BJ (cell line): ENCODE measurements around the gene FMN1. TPM values are rescaled to one million over a fixed set of nuclear protein-coding genes. Genes with fewer than 3 reads are reported as not detected.

Source experiments
- CTCF ChIA-PET: fragments of 350-600 bp; formaldehyde crosslinking; extraction: SDS; loops from one replicate; lab custom pipeline; 2021; ENCODE audit warnings: antibody characterized with exemption, inconsistent platforms; lab: Yijun Ruan, JAX
- POLR2A ChIA-PET: fragments of 300-600 bp; sonication (Branson Sonifier 250); formaldehyde crosslinking; extraction: SDS; loops from one replicate; lab custom pipeline; 2021; ENCODE audit warnings: antibody characterized with exemption; lab: Charles Lee
- DNase-seq: peaks from one replicate; pipeline ENCODE4 v3.0.0-alpha.2; 2011; ENCODE audit warnings: low read depth
- H3K27me3 ChIP-seq: 2 replicates; pipeline ENCODE4 v1.6.0; 2011; ENCODE audit warnings: low read length; ENCODE audit not compliant: control insufficient read depth, insufficient read depth
- H3K36me3 ChIP-seq: 2 replicates; pipeline ENCODE4 v1.5.1; 2011; ENCODE audit warnings: low read length; ENCODE audit not compliant: control insufficient read depth, insufficient read depth
- H3K4me3 ChIP-seq: 2 replicates; pipeline ENCODE4 v1.5.1; 2011; ENCODE audit warnings: low read depth, mild to moderate bottlenecking, control low read depth, low read length
- polyA plus RNA-seq: library from polyadenylated mRNA; depleted of rRNA; stranded (reverse); fragments of >200 nt; gene quantifications from 2 replicates; pipeline ENCODE4 v1.2.3, GENCODE V29; 2011
- TF ChIP-seq, protein P1 (sequence below): IDR thresholded peaks from 2 replicates; pipeline ENCODE4 v1.5.1; 2011; ENCODE audit warnings: low read depth, mild to moderate bottlenecking, control low read depth, inconsistent platforms, low read length, moderate library complexity; ENCODE audit not compliant: insufficient read depth

Gene FMN1
- polyA plus RNA-seq, 1 experiment = 2.6 TPM

DNA sequence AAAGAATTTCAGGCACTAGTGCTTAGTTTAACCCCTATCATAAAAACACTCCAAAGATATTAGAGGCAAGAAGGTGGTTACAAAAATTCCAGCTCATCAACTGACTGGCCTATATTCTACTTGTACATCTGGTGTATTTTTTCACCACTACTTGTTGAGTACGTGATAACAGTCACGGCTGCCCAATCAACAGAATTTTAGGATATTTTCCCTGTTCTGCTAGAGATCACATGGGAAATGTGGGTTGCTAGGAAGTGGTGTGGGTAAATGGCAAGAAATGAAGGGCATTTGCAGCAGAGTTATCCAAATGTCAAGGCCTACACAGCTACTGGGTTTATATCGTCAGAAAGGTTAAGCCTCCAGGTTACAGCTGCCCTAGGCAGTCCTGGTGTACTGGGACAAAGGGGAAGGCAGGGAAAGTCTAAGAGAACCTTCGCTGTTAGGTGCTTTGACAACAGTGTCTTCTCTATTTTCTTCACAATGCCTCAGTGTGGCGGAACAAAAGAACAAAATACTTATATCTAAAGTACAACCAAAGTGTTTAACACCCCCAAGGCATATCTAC, 81.9 kb downstream of the FMN1 start:
- DNase-seq = no peak
- ChIA-PET CTCF (interaction anchor here (1.0 to 1.7 kb wide), 2 partner anchors 20 kb away, joined by 3 to 5 read pairs; no protein-coding TSS in a partner anchor), POLR2A (no interaction called here)
- no peaks in the 10 kb centered on the region for H3K36me3 ChIP-seq
- H3K27me3 ChIP-seq = no peaks in the 10 kb centered on the region
- no peak overlapping the region for H3K4me3 ChIP-seq
- TF ChIP-seq, protein P1, sequence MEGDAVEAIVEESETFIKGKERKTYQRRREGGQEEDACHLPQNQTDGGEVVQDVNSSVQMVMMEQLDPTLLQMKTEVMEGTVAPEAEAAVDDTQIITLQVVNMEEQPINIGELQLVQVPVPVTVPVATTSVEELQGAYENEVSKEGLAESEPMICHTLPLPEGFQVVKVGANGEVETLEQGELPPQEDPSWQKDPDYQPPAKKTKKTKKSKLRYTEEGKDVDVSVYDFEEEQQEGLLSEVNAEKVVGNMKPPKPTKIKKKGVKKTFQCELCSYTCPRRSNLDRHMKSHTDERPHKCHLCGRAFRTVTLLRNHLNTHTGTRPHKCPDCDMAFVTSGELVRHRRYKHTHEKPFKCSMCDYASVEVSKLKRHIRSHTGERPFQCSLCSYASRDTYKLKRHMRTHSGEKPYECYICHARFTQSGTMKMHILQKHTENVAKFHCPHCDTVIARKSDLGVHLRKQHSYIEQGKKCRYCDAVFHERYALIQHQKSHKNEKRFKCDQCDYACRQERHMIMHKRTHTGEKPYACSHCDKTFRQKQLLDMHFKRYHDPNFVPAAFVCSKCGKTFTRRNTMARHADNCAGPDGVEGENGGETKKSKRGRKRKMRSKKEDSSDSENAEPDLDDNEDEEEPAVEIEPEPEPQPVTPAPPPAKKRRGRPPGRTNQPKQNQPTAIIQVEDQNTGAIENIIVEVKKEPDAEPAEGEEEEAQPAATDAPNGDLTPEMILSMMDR = no peak

DNA sequence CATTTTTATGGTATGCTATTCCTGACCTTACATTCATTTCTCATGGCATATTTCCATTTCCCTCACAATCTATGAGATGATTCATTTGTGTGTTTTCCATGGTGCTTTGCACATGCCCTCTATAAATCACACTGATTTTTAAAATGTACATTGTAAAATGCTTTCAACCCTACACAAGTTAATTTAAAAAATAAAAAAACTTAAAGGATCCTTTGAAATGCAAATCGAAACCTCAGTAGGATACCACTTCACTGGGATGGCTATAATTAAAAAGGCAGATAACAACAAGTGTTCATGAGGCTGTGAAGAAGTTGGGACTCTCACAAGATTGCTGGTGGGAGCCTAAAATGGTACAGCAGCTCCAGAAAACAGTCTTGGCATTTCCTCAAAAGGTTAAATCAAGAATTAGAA, 83.5 kb downstream of the FMN1 start:
- DNase-seq = no peak
- H3K27me3 ChIP-seq = no peaks in the 10 kb centered on the region
- TF ChIP-seq, protein P1 = no peak
- CTCF ChIA-PET = no interaction called here
- no peak overlapping the region for H3K4me3 ChIP-seq
- POLR2A ChIA-PET = no interaction called here
- H3K36me3 ChIP-seq = no peaks in the 10 kb centered on the region

DNA sequence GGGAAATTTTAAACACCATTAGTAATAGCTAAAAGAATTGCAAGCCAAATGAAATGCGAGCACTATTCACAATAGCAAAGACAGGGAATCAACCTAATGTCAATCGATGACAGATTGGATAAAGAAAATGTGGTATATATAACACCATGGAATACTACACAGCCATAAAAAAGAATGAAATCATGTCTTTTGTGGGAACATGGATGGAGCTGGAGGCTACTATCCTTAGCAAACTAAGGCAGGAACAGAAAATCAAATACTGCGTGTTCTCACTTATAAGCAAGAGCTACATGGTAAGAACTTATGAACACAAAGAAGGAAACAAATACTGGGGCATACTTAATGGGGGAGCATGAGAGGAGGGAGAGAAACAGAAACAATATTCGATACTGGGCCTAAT, 85.2 kb downstream of the FMN1 start:
- DNase-seq = no peak
- Histone ChIP-seq H3K36me3 (no peaks in the 10 kb centered on the region), H3K4me3 (no peak overlapping the region), H3K27me3 (no peaks in the 10 kb centered on the region)
- ChIA-PET CTCF (interaction anchor here (0.9 to 1.2 kb wide), 2 partner anchors 23 to 24 kb away, joined by 3 to 6 read pairs; no protein-coding TSS in a partner anchor), POLR2A (no interaction called here)
- TF ChIP-seq, protein P1 = no peak

DNA sequence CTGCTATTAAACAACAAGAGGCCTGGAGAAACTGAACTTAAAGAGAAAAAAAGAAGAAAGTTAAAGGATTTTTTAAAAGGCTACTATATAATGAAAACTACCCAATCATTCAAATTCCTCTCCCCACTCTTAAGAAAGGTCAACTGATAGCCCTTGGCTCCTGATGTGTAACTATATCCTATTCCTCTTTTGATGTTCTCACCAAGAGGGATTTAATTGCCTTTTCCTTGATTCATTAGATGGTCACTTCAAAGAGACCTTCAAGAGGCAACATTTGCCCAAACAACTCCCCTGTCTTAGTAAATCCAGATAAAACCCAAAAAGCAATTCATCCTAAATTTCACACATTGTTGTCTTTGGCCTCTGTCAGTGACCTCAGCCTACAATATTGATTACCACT, 86.0 kb downstream of the FMN1 start:
- H3K36me3 ChIP-seq = no peaks in the 10 kb centered on the region
- CTCF ChIA-PET = interaction anchor here (1.1 to 1.3 kb wide), 3 partner anchors 22 to 24 kb away, joined by 4 to 6 read pairs (median 4); no protein-coding TSS in a partner anchor

DNA sequence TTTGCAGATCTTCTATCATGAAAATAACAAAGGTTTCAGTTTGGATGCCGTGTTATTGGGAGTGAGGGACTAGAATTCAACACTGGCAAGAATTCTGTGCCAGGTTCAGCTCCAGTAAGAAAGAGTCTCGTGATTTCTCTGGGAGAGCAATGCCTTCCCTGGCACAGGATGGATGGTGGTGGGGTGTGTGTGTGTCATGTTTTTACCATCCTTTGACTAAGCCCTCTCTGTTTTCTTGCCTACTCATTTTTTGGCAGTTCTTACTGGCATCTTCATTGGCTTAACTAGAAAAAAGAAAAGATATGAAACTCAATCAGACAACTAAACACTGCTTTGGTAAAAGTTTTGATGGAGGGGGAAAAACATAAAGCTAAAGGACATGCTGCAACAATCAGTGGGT, 86.6 kb downstream of the FMN1 start:
- TF ChIP-seq, protein P1 = no peak
- POLR2A ChIA-PET = no interaction called here
- CTCF ChIA-PET = interaction anchor here (1.1 to 1.3 kb wide), 2 partner anchors 22 to 24 kb away, joined by 4 read pairs; no protein-coding TSS in a partner anchor
- Histone ChIP-seq H3K36me3 (no peaks in the 10 kb centered on the region), H3K27me3 (no peaks in the 10 kb centered on the region), H3K4me3 (no peak overlapping the region)
- DNase-seq = no peak

More for the DNA sequence above, 86.0 kb downstream of the FMN1 start:
- TF ChIP-seq, protein P1 = no peak
- Histone ChIP-seq H3K4me3 (no peak overlapping the region), H3K27me3 (no peaks in the 10 kb centered on the region)
- DNase-seq = no peak
- POLR2A ChIA-PET = no interaction called here
